SK-N-SH (cell line): ENCODE measurements around the gene RBM7. TPM values are rescaled to one million over a fixed set of nuclear protein-coding genes. Genes with fewer than 3 reads are reported as not detected.

ENCODE experiments used
- CTCF ChIA-PET: fragments of 300-600, 350-600 bp; formaldehyde crosslinking; extraction: SDS; loops from one replicate; lab custom pipeline; 2021; lab: Yijun Ruan, JAX
- POLR2A ChIA-PET: fragments of 350-600 bp; sonication (Branson Sonifier 250); formaldehyde crosslinking; extraction: SDS; loops from one replicate; lab custom pipeline; 2020; ENCODE audit warnings: antibody characterized with exemption, inconsistent platforms; lab: Yijun Ruan, JAX
- DNase-seq: peaks from one replicate; pipeline ENCODE4 v3.0.0; 2012
- H2AFZ ChIP-seq: fragments of 200-600 bp; sonication (generic); 2 replicates; pipeline ENCODE4 v1.8.1; 2016; ENCODE audit warnings: antibody characterized with exemption, mild to moderate bottlenecking, low read depth
- H3F3A ChIP-seq: fragments of 200-600 bp; sonication (generic); replicated peaks from 2 replicates; pipeline ENCODE3; 2016; ENCODE audit warnings: antibody characterized with exemption, mild to moderate bottlenecking; ENCODE audit not compliant: insufficient read depth
- H3K27ac ChIP-seq, 2 experiments: fragments of 200-500 bp in 1 of 2; fragments of 200-600 bp in 1 of 2; sonication (Bioruptor generic) in 1 of 2; sonication (generic), shearing (Covaris generic) in 1 of 2; 2 replicates each; pipeline versions ENCODE4 v1.5.1 to v1.6.1; 2014 to 2016; ENCODE audit warnings: low read depth in 2 of 2, inconsistent platforms in 1 of 2, low read length in 1 of 2, mild to moderate bottlenecking in 1 of 2, mixed read lengths in 1 of 2
- H3K27me3 ChIP-seq: fragments of 200-600 bp; sonication (generic), shearing (Covaris generic); 2 replicates; pipeline ENCODE4 v1.6.1; 2016; ENCODE audit warnings: mixed run types; ENCODE audit not compliant: insufficient read depth
- H3K36me3 ChIP-seq, 2 experiments: fragments of 200-500 bp in 1 of 2; fragments of 200-600 bp in 1 of 2; sonication (Bioruptor generic) in 1 of 2; sonication (generic) in 1 of 2; replicated peaks in 1 of 2; 2 replicates each; pipeline versions ENCODE3 to v1.5.1; 2014 to 2016; ENCODE audit warnings: low read length in 1 of 2, mild to moderate bottlenecking in 1 of 2; ENCODE audit not compliant: insufficient read depth in 2 of 2, control insufficient read depth in 1 of 2
- H3K4me1 ChIP-seq, 2 experiments: fragments of 200-500 bp in 1 of 2; fragments of 200-600 bp in 1 of 2; sonication (Bioruptor generic) in 1 of 2; sonication (generic), shearing (Covaris generic) in 1 of 2; 2 replicates each; pipeline versions ENCODE4 v1.5.1 to v1.6.1; 2014 to 2016; ENCODE audit warnings: low read depth in 1 of 2, low read length in 1 of 2, mixed run types in 1 of 2; ENCODE audit not compliant: insufficient read depth in 2 of 2, control insufficient read depth in 1 of 2
- H3K4me2 ChIP-seq: fragments of 200-600 bp; sonication (generic), shearing (Covaris generic); 2 replicates; pipeline ENCODE4 v1.6.1; 2017; ENCODE audit warnings: mixed run types
- H3K4me3 ChIP-seq, 2 experiments: fragments of 200-500 bp in 1 of 2; fragments of 200-600 bp in 1 of 2; sonication (Bioruptor generic) in 1 of 2; sonication (generic), shearing (Covaris generic) in 1 of 2; 2 replicates each; pipeline versions ENCODE4 v1.5.1 to v1.8.1; 2014 to 2016; ENCODE audit warnings: low read depth in 2 of 2, inconsistent platforms in 1 of 2, low read length in 1 of 2, mild to moderate bottlenecking in 1 of 2, mixed read lengths in 1 of 2, moderate library complexity in 1 of 2
- H3K79me2 ChIP-seq: fragments of 200-600 bp; sonication (generic); 2 replicates; pipeline ENCODE4 v1.8.1; 2017; ENCODE audit warnings: mild to moderate bottlenecking; ENCODE audit not compliant: insufficient read depth
- H3K9ac ChIP-seq: fragments of 200-600 bp; sonication (generic); 2 replicates; pipeline ENCODE4 v1.6.1; 2017; ENCODE audit warnings: mixed run types
- H3K9me2 ChIP-seq: fragments of 200-600 bp; sonication (generic); 2 replicates; pipeline ENCODE4 v1.6.1; 2017; ENCODE audit warnings: mixed run types
- H3K9me3 ChIP-seq: fragments of 200-600 bp; sonication (generic); 2 replicates; pipeline ENCODE4 v1.6.1; 2017; ENCODE audit warnings: mixed run types, mild to moderate bottlenecking, moderate library complexity
- H4K20me1 ChIP-seq: fragments of 200-600 bp; sonication (generic); 2 replicates; pipeline ENCODE4 v1.6.1; 2017; ENCODE audit warnings: mild to moderate bottlenecking, mixed run types; ENCODE audit not compliant: insufficient read depth
- CHD2 ChIP-seq: fragments of 150-350 bp; IDR thresholded peaks from 2 replicates; pipeline ENCODE4 v1.6.1; 2018; ENCODE audit warnings: low read length; ENCODE audit not compliant: partially characterized antibody
- CTCF ChIP-seq: fragments of 200-600 bp; sonication (generic); IDR thresholded peaks from 2 replicates; pipeline ENCODE4 v1.6.1; 2017; ENCODE audit warnings: antibody characterized with exemption, mild to moderate bottlenecking, moderate library complexity
- ELF1 ChIP-seq: IDR thresholded peaks from 2 replicates; pipeline ENCODE4 v1.4.0; 2012
- EP300 ChIP-seq, 2 experiments: IDR thresholded peaks; 2 replicates each; pipeline versions ENCODE4 v1.4.0 to v1.6.1; 2012; ENCODE audit warnings: borderline replicate concordance in 1 of 2, low read depth in 1 of 2, low read length in 1 of 2
- FOXJ3 ChIP-seq: sonication (generic); formaldehyde crosslinking; IDR thresholded peaks from 2 replicates; pipeline ENCODE4 v1.5.1; 2020; ENCODE audit warnings: mild to moderate bottlenecking, missing genetic modification reagents
- GABPA ChIP-seq: IDR thresholded peaks from 2 replicates; pipeline ENCODE4 v1.4.0; 2012; ENCODE audit warnings: low read depth, mild to moderate bottlenecking
- IRF3 ChIP-seq: fragments of 150-350 bp; IDR thresholded peaks from 2 replicates; pipeline ENCODE4 v1.6.1; 2016; ENCODE audit warnings: mild to moderate bottlenecking, low read depth, low read length
- MAX ChIP-seq: IDR thresholded peaks from 2 replicates; pipeline ENCODE4 v1.4.0; 2012; ENCODE audit warnings: low read depth
- MEF2A ChIP-seq: IDR thresholded peaks from 2 replicates; pipeline ENCODE4 v1.4.0; 2012; ENCODE audit warnings: low read depth, borderline replicate concordance
- MXI1 ChIP-seq: IDR thresholded peaks from 2 replicates; pipeline ENCODE4 v1.6.1; 2012; ENCODE audit warnings: mild to moderate bottlenecking, low read depth, low read length, improper control_type of control experiment
- NRF1 ChIP-seq: IDR thresholded peaks from 2 replicates; pipeline ENCODE4 v1.6.1; 2012; ENCODE audit warnings: low read depth, mild to moderate bottlenecking, low read length
- POLR2AphosphoS5 ChIP-seq: IDR thresholded peaks from 2 replicates; pipeline ENCODE4 v1.6.1; 2012; ENCODE audit warnings: low read depth, low read length
- RAD21 ChIP-seq: IDR thresholded peaks from 2 replicates; pipeline ENCODE4 v1.6.1; 2012; ENCODE audit warnings: mild to moderate bottlenecking, low read length
- RCOR1 ChIP-seq: fragments of 150-350 bp; IDR thresholded peaks from 2 replicates; pipeline ENCODE4 v1.6.1; 2017; ENCODE audit warnings: antibody characterized with exemption, low read length
- RFX5 ChIP-seq: IDR thresholded peaks from 2 replicates; pipeline ENCODE4 v1.6.1; 2012; ENCODE audit warnings: mild to moderate bottlenecking, improper control_type of control experiment, low read length
- RXRA ChIP-seq: IDR thresholded peaks from 2 replicates; pipeline ENCODE4 v1.4.0; 2012; ENCODE audit warnings: low read depth, mild to moderate bottlenecking, borderline replicate concordance
- TAF1 ChIP-seq: IDR thresholded peaks from 2 replicates; pipeline ENCODE4 v1.6.1; 2012; ENCODE audit warnings: low read depth, mild to moderate bottlenecking, low read length, moderate library complexity, borderline replicate concordance
- TCF12 ChIP-seq: IDR thresholded peaks from 2 replicates; pipeline ENCODE4 v1.4.0; 2012
- USF1 ChIP-seq: IDR thresholded peaks from 2 replicates; pipeline ENCODE4 v1.4.0; 2012; ENCODE audit warnings: low read depth, borderline replicate concordance
- YY1 ChIP-seq: IDR thresholded peaks from 2 replicates; pipeline ENCODE4 v1.4.0; 2012; ENCODE audit warnings: low read depth, mild to moderate bottlenecking
- ZBTB33 ChIP-seq: IDR thresholded peaks from 2 replicates; pipeline ENCODE4 v1.4.0; 2012; ENCODE audit warnings: low read depth, borderline replicate concordance
- WGBS: methylation state at CpG from one replicate; pipeline ENCODE4 v1.1.6; 2017; ENCODE audit warnings: low lambda C conversion rate; 5-methylcytosine and 5-hydroxymethylcytosine counted together
- polyA plus RNA-seq, 3 experiments: library from polyadenylated mRNA; depleted of rRNA; stranded (reverse); fragments of >200 nt; gene quantifications; 2 replicates each; pipeline ENCODE4 v1.2.3, GENCODE V29; 2012

RBM7 gene
- polyA plus RNA-seq, 1 of the 3 experiments (the other 2 are of a cell fraction): 19.5 TPM

- 90% methylated on average over 4 of the region's 4 CpGs for WGBS
- no peak overlapping the region for H3K27ac ChIP-seq
- no peak overlapping the region for H3K4me2 ChIP-seq
- CTCF ChIA-PET: no interaction called here
- peaks cover 0 to 4% of the 10 kb centered on the region in 2 experiments; a peak in 1 of 4 replicates for H3K4me1 ChIP-seq
- peaks cover 6% of the 10 kb centered on the region; the same call in 1 of the 2 replicates for H3K79me2 ChIP-seq
- no peak overlapping the region for H3K4me3 ChIP-seq
- H3K27me3 ChIP-seq: no peaks in the 10 kb centered on the region
- POLR2A ChIA-PET: no interaction called here
- no peak for DNase-seq
- no peaks in the 10 kb centered on the region for H3K9me2 ChIP-seq
- H2AFZ ChIP-seq: no peak overlapping the region
- H3K36me3 ChIP-seq: peaks cover 28 to 69% of the 10 kb centered on the region in 2 experiments
- H3F3A ChIP-seq: peaks cover 18% of the 10 kb centered on the region
- H3K9me3 ChIP-seq: no peaks in the 10 kb centered on the region
- TF ChIP-seq POLR2AphosphoS5 (no peak), USF1 (no peak), RXRA (no peak), MEF2A (no peak), CHD2 (no peak), ZBTB33 (no peak)
- TF ChIP-seq, all 33 proteins: peak for 0
- H3K9ac ChIP-seq: no peak overlapping the region
- H4K20me1 ChIP-seq: no peaks in the 10 kb centered on the region
These were observed 12.5 kb downstream of the RBM7 start for GRCh38 chr11:114412946-114413345.

GRCh38 chr11:114413958-114414357, 13.5 kb downstream of the RBM7 start:
- WGBS: 96% methylated on average over 10 of the region's 10 CpGs
- Histone ChIP-seq H3K9ac (no peak overlapping the region), H3K9me2 (no peaks in the 10 kb centered on the region), H3K27me3 (no peaks in the 10 kb centered on the region), H3K4me3 (no peak overlapping the region), H3K9me3 (no peaks in the 10 kb centered on the region), H3K4me2 (no peak overlapping the region), H3K27ac (no peak overlapping the region), H3K4me1 (peaks cover 0 to 4% of the 10 kb centered on the region in 2 experiments; a peak in 1 of 4 replicates), H3K79me2 (no peaks in the 10 kb centered on the region), H3F3A (peaks cover 10% of the 10 kb centered on the region), H4K20me1 (no peaks in the 10 kb centered on the region), H2AFZ (no peak overlapping the region), H3K36me3 (peaks cover 20 to 64% of the 10 kb centered on the region in 2 experiments)
- no peak for DNase-seq
- ChIA-PET POLR2A (no interaction called here), CTCF (no interaction called here)
- no peak for TF ChIP-seq TAF1
- no peak for TF ChIP-seq CHD2
- TF ChIP-seq RAD21: no peak
- no peak for TF ChIP-seq MAX
- no peak for TF ChIP-seq YY1
- TF ChIP-seq TCF12: no peak
- TF ChIP-seq NRF1: no peak
- TF ChIP-seq MXI1: no peak
- no peak for TF ChIP-seq EP300 (IDR thresholded peaks at IDR 0.05; ENCODE audit: borderline replicate concordance in 1 of 2, low read depth in 1 of 2, low read length in 1 of 2)
- no peak for TF ChIP-seq IRF3
- no peak for TF ChIP-seq MEF2A
- TF ChIP-seq RXRA: no peak
- no peak for TF ChIP-seq RFX5
- no peak for TF ChIP-seq FOXJ3
- no peak for TF ChIP-seq ZBTB33
- TF ChIP-seq GABPA: no peak
- no peak for TF ChIP-seq ELF1
- TF ChIP-seq CTCF: no peak
- no peak for TF ChIP-seq RCOR1
